Vagina (tissue), 2 donors: Measurements from ENCODE around the gene KLHDC7B. TPM values are rescaled to one million over a fixed set of nuclear protein-coding genes. Genes with fewer than 3 reads are reported as not detected.

ENCODE experiments used
- DNase-seq, 2 donors: peaks; one replicate each; pipeline ENCODE4 v3.0.0-alpha.2; 2017; ENCODE audit errors: extremely low spot score in 2 of 2
- H3K27ac ChIP-seq: fragments of 200-600 bp; sonication (generic); one replicate; pipeline ENCODE4 v1.5.1; 2019
- H3K27me3 ChIP-seq: fragments of 200-600 bp; sonication (generic); one replicate; pipeline ENCODE4 v1.5.1; 2019
- H3K36me3 ChIP-seq, 2 donors: fragments of 200-600 bp; sonication (generic); one replicate each; pipeline ENCODE4 v1.5.1; 2017 to 2019
- H3K4me1 ChIP-seq: fragments of 200-600 bp; sonication (generic); one replicate; pipeline ENCODE4 v1.5.1; 2019
- H3K4me3 ChIP-seq, 2 donors: fragments of 200-600 bp; sonication (generic); 1 replicate in 1 of 2; 2 replicates in 1 of 2; pipeline ENCODE4 v1.5.1; 2016 to 2019
- H3K9me3 ChIP-seq: fragments of 200-600 bp; sonication (generic); one replicate; pipeline ENCODE4 v1.5.1; 2019
- POLR2A ChIP-seq, 2 donors: fragments of 450-650 bp; IDR thresholded peaks; one replicate each; pipeline ENCODE4 v1.6.1; 2017; ENCODE audit warnings: antibody characterized with exemption in 2 of 2, mild to moderate bottlenecking in 2 of 2, moderate library complexity in 2 of 2
- POLR2AphosphoS5 ChIP-seq, 2 donors: sonication (generic); formaldehyde crosslinking; IDR thresholded peaks; one replicate each; pipeline ENCODE4 v1.9.0; 2017; ENCODE audit warnings: antibody characterized with exemption in 2 of 2, mild to moderate bottlenecking in 2 of 2, low read depth in 1 of 2; ENCODE audit not compliant: insufficient read depth in 1 of 2
- intact Hi-C: fragments of 100-400 bp; cut with DNase I; formaldehyde crosslinking; loops from one replicate; pipeline ENCODE4 v1.15.1; 2023
- total RNA-seq: library from RNA; depleted of rRNA; stranded (reverse); fragments of >200 nt; gene quantifications from one replicate; pipeline ENCODE4 v1.2.3, GENCODE V29; 2016
- TF ChIP-seq, protein P1 (sequence below), 3 experiments: fragments of 450-650 bp in 2 of 3; fragments of 200-600 bp in 1 of 3; sonication (generic) in 1 of 3; IDR thresholded peaks; one replicate each; pipeline ENCODE4 v1.5.1; 2017 to 2019; ENCODE audit warnings: antibody characterized with exemption in 3 of 3, mild to moderate bottlenecking in 2 of 3, moderate library complexity in 2 of 3

Gene KLHDC7B
- total RNA-seq, 1 donor from 2014 or later: 0.49 TPM

DNA sequence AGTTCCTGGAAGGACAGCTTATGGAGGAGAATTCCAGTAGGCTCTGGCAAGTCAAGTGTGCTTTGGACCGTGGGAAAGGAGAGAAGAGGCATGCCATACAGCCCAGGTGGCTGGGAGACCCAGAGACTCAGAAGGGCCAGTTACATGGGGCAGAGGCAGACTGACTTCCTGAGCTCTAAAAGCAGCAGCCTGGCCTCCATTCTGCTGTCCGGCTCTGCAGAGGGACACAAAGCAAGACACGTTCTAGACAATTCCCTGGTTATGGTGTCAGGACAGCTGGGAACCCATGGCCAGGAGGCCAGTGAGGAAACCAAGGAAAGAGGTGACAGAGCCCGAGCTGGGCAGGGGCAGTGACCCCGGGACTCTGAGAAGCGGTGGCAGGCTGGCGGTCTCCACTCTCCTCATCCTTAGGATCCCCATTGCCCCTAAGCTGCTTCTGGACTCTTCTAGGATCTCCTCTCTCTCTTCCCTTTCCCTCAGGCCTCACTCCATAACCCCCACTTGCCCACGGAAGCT is 29.8 kb downstream of the KLHDC7B start:
- Histone ChIP-seq H3K27ac (no peak overlapping the region), H3K4me3 (no peak overlapping the region), H3K9me3 (no peaks in the 10 kb centered on the region), H3K27me3 (no peaks in the 10 kb centered on the region), H3K4me1 (peaks cover 9% of the 10 kb centered on the region), H3K36me3 (peaks cover 0 to 8% of the 10 kb centered on the region in 2 donors)
- TF ChIP-seq POLR2A (IDR thresholded peaks at IDR 0.05): no peak
- intact Hi-C loops: no loop called here
- no peak for DNase-seq

DNA sequence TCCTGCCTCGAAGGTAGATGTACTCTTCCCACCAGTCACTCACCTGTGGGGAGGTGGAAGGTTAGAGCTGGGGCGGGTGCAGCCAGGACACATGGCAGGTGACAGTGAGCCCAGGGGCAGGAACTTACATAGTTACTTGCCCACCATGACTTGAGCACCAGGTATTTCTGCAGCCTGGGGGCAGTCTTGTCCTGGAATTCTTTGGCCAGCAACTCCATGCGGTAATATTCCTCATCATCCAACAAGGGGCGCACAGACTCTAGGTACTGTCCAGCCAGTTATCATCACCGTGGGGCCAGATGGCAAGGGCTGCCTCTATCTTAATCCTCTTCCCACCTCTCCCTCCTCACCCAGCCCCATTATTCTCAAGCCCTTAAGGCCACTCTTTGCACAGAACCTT is 30.4 kb downstream of the KLHDC7B start:
- DNase-seq: no peak
- Histone ChIP-seq H3K9me3 (no peaks in the 10 kb centered on the region), H3K4me1 (peaks cover 9% of the 10 kb centered on the region), H3K4me3 (no peak overlapping the region), H3K27ac (no peak overlapping the region), H3K36me3 (peaks cover 0 to 2% of the 10 kb centered on the region in 2 donors), H3K27me3 (no peaks in the 10 kb centered on the region)
- TF ChIP-seq POLR2AphosphoS5 (IDR thresholded peaks at IDR 0.05; ENCODE audit: insufficient read depth in 1 of 2, low read depth in 1 of 2) (no peak), POLR2A (IDR thresholded peaks at IDR 0.05) (no peak)
- TF ChIP-seq, protein P1, sequence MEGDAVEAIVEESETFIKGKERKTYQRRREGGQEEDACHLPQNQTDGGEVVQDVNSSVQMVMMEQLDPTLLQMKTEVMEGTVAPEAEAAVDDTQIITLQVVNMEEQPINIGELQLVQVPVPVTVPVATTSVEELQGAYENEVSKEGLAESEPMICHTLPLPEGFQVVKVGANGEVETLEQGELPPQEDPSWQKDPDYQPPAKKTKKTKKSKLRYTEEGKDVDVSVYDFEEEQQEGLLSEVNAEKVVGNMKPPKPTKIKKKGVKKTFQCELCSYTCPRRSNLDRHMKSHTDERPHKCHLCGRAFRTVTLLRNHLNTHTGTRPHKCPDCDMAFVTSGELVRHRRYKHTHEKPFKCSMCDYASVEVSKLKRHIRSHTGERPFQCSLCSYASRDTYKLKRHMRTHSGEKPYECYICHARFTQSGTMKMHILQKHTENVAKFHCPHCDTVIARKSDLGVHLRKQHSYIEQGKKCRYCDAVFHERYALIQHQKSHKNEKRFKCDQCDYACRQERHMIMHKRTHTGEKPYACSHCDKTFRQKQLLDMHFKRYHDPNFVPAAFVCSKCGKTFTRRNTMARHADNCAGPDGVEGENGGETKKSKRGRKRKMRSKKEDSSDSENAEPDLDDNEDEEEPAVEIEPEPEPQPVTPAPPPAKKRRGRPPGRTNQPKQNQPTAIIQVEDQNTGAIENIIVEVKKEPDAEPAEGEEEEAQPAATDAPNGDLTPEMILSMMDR (IDR thresholded peaks at IDR 0.05): no peak
- intact Hi-C loops: no loop called here

DNA sequence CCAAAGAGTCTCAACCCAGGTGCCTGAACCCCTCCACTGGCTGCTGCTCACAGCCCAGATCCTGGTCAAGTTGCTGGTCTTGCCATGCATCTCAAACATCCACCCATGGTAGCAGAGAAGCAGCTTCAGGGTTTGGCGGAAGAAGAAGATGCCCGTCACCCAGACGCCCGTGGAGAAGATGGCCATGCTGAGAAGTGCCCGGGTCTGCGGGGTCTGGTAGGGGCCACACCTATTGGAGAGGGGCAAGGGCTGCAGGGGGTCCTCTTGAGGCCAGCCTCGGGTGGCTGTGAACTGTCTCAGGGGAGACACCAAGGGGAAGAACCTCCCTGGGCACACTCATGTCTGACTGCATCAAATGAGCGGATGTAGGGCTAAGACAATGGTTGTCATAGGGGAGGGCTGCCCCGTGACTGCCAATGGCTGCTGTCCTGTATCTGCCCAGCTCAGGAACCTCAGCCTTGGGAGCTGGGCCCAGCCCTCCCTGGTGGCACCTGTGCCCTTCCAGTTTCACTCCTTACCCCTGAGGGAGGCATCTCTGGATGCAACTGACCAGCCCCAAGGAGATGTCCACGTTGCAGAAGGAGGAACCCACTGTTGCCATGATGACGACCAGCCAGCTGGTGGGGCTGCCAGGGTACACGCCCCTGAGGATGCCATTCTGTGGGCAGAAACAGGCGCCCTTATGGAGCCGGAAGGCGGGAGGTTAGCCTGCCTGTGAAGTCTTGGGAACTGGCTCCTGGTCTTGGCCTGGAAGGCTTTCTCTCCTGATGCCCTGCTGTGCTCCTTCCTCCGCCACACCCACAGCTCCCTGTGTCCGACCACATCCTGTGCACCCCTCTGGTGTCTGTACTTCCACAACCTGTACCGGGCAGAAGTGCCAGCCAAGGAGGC is 31.4 kb downstream of the KLHDC7B start:
- no peak overlapping the region for H3K4me3 ChIP-seq
- intact Hi-C loops: no loop called here

DNA sequence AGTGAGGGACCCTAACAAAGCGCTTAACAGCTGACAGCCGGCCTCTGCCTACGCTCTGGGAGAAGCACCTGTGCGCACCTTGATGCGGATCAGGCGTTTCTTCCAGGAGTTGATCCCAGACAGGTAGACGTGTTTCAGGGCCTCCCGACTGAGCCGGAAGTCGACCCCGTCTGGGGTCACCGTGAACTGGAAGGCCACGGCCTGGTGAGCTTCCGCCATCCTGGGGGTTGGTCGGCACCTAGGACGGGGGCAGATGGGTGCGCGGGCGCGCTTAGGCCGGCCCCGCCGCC is 31.9 kb downstream of the KLHDC7B start:
- no peak overlapping the region for H3K27ac ChIP-seq
- no peak for DNase-seq
- no peaks in the 10 kb centered on the region for H3K27me3 ChIP-seq
- TF ChIP-seq POLR2A (IDR thresholded peaks at IDR 0.05): no peak
- TF ChIP-seq POLR2AphosphoS5 (IDR thresholded peaks at IDR 0.05; ENCODE audit: insufficient read depth in 1 of 2, low read depth in 1 of 2): no peak
- TF ChIP-seq, protein P1 (IDR thresholded peaks at IDR 0.05): no peak
- no peaks in the 10 kb centered on the region for H3K36me3 ChIP-seq
- H3K9me3 ChIP-seq: no peaks in the 10 kb centered on the region
- H3K4me1 ChIP-seq: peaks cover 18% of the 10 kb centered on the region
- intact Hi-C loops: no loop called here
- H3K4me3 ChIP-seq: no peak overlapping the region

More for the DNA sequence above, 31.4 kb downstream of the KLHDC7B start:
- no peak for DNase-seq
- Histone ChIP-seq H3K9me3 (no peaks in the 10 kb centered on the region), H3K36me3 (no peaks in the 10 kb centered on the region), H3K27ac (no peak overlapping the region), H3K27me3 (no peaks in the 10 kb centered on the region), H3K4me1 (peaks cover 18% of the 10 kb centered on the region)
- TF ChIP-seq POLR2A (IDR thresholded peaks at IDR 0.05): no peak
- TF ChIP-seq POLR2AphosphoS5 (IDR thresholded peaks at IDR 0.05; ENCODE audit: insufficient read depth in 1 of 2, low read depth in 1 of 2): no peak
- TF ChIP-seq, protein P1 (IDR thresholded peaks at IDR 0.05): no peak

DNA sequence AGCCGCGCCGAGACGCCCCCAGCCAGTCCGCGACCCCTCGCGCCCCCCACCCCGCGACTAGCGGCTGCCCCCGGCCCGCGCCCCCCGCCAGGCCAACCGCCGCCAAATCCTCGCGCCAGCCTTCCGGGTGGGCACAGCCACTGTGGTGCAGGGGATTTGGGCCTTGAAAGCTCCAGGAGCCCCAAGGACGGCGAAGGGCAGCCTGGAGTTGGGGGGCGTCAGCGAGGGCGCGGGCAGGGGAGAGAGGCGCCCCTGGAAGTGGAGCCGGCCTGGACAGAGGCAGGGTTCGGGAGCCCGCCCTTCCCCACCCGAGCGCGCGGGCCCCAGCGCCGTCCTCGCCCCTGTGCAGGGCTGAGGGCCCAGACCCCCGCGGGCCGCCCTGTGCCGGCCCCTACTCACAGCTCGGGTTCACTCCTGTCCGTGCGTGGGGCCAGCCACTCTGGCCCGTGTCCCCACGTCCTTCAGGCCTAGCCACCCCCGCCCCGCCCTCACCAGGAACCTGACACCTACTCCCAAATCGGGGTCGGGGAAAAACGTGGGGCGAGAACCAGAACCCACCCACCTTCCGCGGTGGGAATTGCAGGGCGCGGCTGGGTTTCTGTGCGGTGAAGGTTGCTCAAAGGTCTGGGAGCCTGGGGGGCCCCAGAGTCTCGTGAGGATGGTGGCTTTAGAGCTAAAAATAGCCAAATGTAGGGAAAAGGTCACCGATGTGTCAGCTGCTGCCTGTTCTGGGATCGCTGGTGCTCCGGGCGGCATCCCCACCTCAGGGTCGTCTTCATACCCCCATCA is 32.5 kb downstream of the KLHDC7B start, which contains the start of gene CPT1B:
Gene CPT1B, minus strand, starts transcription at position 441 of the 789 bp plus-strand sequence. CDS start 512 bp downstream, outside the sequence.
- intact Hi-C loops: no loop called here
- Histone ChIP-seq H3K9me3 (no peaks in the 10 kb centered on the region), H3K4me3 (no peak within 1 kb of the TSS), H3K36me3 (no peaks in the 10 kb centered on the region), H3K27me3 (no peaks in the 10 kb centered on the region), H3K27ac (no peak within 1 kb of the TSS), H3K4me1 (peaks cover 19% of the 10 kb centered on the region)
- DNase-seq: no peak
- TF ChIP-seq POLR2A (IDR thresholded peaks at IDR 0.05) (no peak), POLR2AphosphoS5 (IDR thresholded peaks at IDR 0.05; ENCODE audit: insufficient read depth in 1 of 2, low read depth in 1 of 2) (no peak)
- TF ChIP-seq, protein P1 (IDR thresholded peaks at IDR 0.05): no peak
